Vagina (tissue), 2 donors: ENCODE data around the gene USP17L18.
"Not testable (repeated sequence)": the region's sequence is repeated elsewhere in the genome, so short reads cannot be mapped to it uniquely, and the experiment has no call there.

ENCODE experiments used
- CTCF ChIP-seq, 3 experiments: fragments of 450-650 bp in 2 of 3; fragments of 200-600 bp in 1 of 3; sonication (generic) in 1 of 3; IDR thresholded peaks; one replicate each; pipeline ENCODE4 v1.5.1; 2017 to 2019; ENCODE audit warnings: antibody characterized with exemption in 3 of 3, mild to moderate bottlenecking in 2 of 3, moderate library complexity in 2 of 3
- POLR2A ChIP-seq, 2 donors: fragments of 450-650 bp; IDR thresholded peaks; one replicate each; pipeline ENCODE4 v1.6.1; 2017; ENCODE audit warnings: antibody characterized with exemption in 2 of 2, mild to moderate bottlenecking in 2 of 2, moderate library complexity in 2 of 2
- POLR2AphosphoS5 ChIP-seq, 2 donors: sonication (generic); formaldehyde crosslinking; IDR thresholded peaks; one replicate each; pipeline ENCODE4 v1.9.0; 2017; ENCODE audit warnings: antibody characterized with exemption in 2 of 2, mild to moderate bottlenecking in 2 of 2, low read depth in 1 of 2; ENCODE audit not compliant: insufficient read depth in 1 of 2

DNA sequence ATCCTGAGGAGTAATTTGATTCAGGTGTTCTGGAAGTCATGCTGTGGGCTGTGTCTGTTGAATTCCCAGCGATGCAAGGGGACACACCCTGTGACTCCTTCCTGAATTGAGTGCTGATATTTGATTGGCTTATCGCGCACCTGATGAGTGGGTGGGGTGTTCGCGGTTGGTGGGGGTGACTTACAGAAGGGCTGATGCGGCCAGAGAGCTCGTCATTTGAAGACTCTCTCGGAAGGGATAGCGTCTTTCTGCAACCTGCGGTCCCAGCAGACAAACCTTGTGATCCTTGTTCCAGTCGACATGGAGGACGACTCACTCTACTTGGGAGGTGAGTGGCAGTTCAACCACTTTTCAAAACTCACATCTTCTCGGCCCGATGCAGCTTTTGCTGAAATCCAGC, 4.9 kb upstream of the USP17L18 start, which contains the start of gene USP17L17:
- TF ChIP-seq CTCF (IDR thresholded peaks at IDR 0.05); POLR2A (IDR thresholded peaks at IDR 0.05); POLR2AphosphoS5 (IDR thresholded peaks at IDR 0.05; ENCODE audit: insufficient read depth in 1 of 2, low read depth in 1 of 2): not testable (repeated sequence)
